H1 (cell line): ENCODE results near the gene TLE2. TPM values are rescaled to one million over a fixed set of nuclear protein-coding genes. Genes with fewer than 3 reads are reported as not detected.
A peak's percentile ranks its signal among the peaks of the same experiment; 100 is the strongest.

Source experiments
- CTCF ChIA-PET: fragments of 300-600 bp; sonication (Branson Sonifier 250); formaldehyde crosslinking; loops from one replicate; lab custom pipeline; 2021; ENCODE audit not compliant: partially characterized antibody; lab: Charles Lee
- POLR2A ChIA-PET: fragments of 300-600 bp; sonication (Branson Sonifier 250); formaldehyde crosslinking; loops from one replicate; lab custom pipeline; 2021; ENCODE audit warnings: inconsistent platforms; ENCODE audit not compliant: partially characterized antibody; lab: Charles Lee
- DNase-seq, 2 experiments: peaks; one replicate each; pipeline versions ENCODE4 v3.0.0 to v3.0.0-alpha.2; 2010 to 2022; ENCODE audit warnings: low spot score in 2 of 2, low read depth in 1 of 2, mixed read lengths in 1 of 2
- FAIRE-seq: peaks from 2 replicates; lab custom pipeline; 2011; peaks lifted over from hg19 to GRCh38; lab: Jason Lieb, UNC
- H2AFZ ChIP-seq: 2 replicates; pipeline ENCODE4 v1.8.1; 2012; ENCODE audit warnings: low read length, inconsistent platforms
- H2AK5ac ChIP-seq: 2 replicates; pipeline ENCODE4 v1.6.1; 2013; ENCODE audit warnings: low read depth, low read length
- H2BK120ac ChIP-seq: replicated peaks from 2 replicates; pipeline ENCODE3; 2013; ENCODE audit warnings: low read depth, low read length, inconsistent platforms
- H2BK12ac ChIP-seq: 2 replicates; pipeline ENCODE4 v1.6.1; 2013; ENCODE audit warnings: low read depth, low read length
- H2BK15ac ChIP-seq: 2 replicates; pipeline ENCODE4 v1.6.1; 2013; ENCODE audit warnings: low read length
- H2BK20ac ChIP-seq: 2 replicates; pipeline ENCODE4 v1.6.1; 2013; ENCODE audit warnings: low read length
- H2BK5ac ChIP-seq: 2 replicates; pipeline ENCODE4 v1.6.1; 2013; ENCODE audit warnings: low read depth, low read length
- H3K14ac ChIP-seq: 2 replicates; pipeline ENCODE4 v1.6.1; 2013; ENCODE audit warnings: inconsistent platforms; ENCODE audit not compliant: insufficient read length
- H3K18ac ChIP-seq: 2 replicates; pipeline ENCODE4 v1.6.1; 2013; ENCODE audit warnings: low read length; ENCODE audit errors: extremely low read depth
- H3K23ac ChIP-seq: 2 replicates; pipeline ENCODE4 v1.6.1; 2013; ENCODE audit warnings: inconsistent platforms; ENCODE audit not compliant: insufficient read length
- H3K23me2 ChIP-seq: 2 replicates; pipeline ENCODE4 v1.6.1; 2013; ENCODE audit warnings: low read depth, low read length
- H3K27ac ChIP-seq: 2 replicates; pipeline ENCODE4 v1.6.1; 2011; ENCODE audit warnings: low read depth, low read length, inconsistent platforms
- H3K27me3 ChIP-seq, 4 experiments: replicated peaks in 1 of 4; 1 replicate in 1 of 4; 2 replicates in 3 of 4; pipeline versions ENCODE4 v1.6.1 to v1.8.1; 2011 to 2013; ENCODE audit warnings: low read length in 3 of 4, mild to moderate bottlenecking in 3 of 4, inconsistent platforms in 2 of 4, mixed read lengths in 2 of 4, moderate library complexity in 1 of 4; ENCODE audit not compliant: control insufficient read depth in 3 of 4, insufficient read depth in 3 of 4; ENCODE audit errors: extremely low read depth in 1 of 4
- H3K36me3 ChIP-seq, 4 experiments: 2 replicates each; pipeline versions ENCODE4 v1.6.1 to v1.8.1; 2011 to 2013; ENCODE audit warnings: mild to moderate bottlenecking in 4 of 4, low read length in 3 of 4, moderate library complexity in 2 of 4, control low read depth in 1 of 4, inconsistent platforms in 1 of 4; ENCODE audit not compliant: insufficient read depth in 4 of 4, control insufficient read depth in 2 of 4
- H3K4ac ChIP-seq: replicated peaks from 2 replicates; pipeline ENCODE3; 2013; ENCODE audit warnings: low read length, low read depth, mixed read lengths, inconsistent platforms; ENCODE audit not compliant: insufficient read length
- H3K4me1 ChIP-seq, 4 experiments: replicated peaks in 1 of 4; 1 replicate in 1 of 4; 2 replicates in 3 of 4; pipeline versions ENCODE4 v1.6.1 to v1.8.1; 2011 to 2013; ENCODE audit warnings: low read length in 3 of 4, inconsistent platforms in 2 of 4, mixed read lengths in 1 of 4; ENCODE audit not compliant: insufficient read depth in 4 of 4, control insufficient read depth in 3 of 4
- H3K4me2 ChIP-seq, 2 experiments: 2 replicates each; pipeline versions ENCODE4 v1.6.1 to v1.8.1; 2011 to 2013; ENCODE audit warnings: low read depth in 2 of 2, low read length in 2 of 2, control low read depth in 1 of 2, inconsistent platforms in 1 of 2, mild to moderate bottlenecking in 1 of 2; ENCODE audit not compliant: insufficient read depth in 1 of 2
- H3K4me3 ChIP-seq, 4 experiments: fragments of 200-600, 300-600 bp in 1 of 4; sonication (generic), shearing (Covaris generic), sonication (Bioruptor Twin) in 1 of 4; 2 replicates each; pipeline versions ENCODE4 v1.5.1 to v1.8.1; 2011 to 2016; ENCODE audit warnings: low read length in 4 of 4, low read depth in 3 of 4, control low read depth in 2 of 4, inconsistent platforms in 2 of 4, mild to moderate bottlenecking in 2 of 4, mixed read lengths in 1 of 4, moderate library complexity in 1 of 4; ENCODE audit not compliant: insufficient read depth in 2 of 4; ENCODE audit errors: extremely low read depth in 1 of 4
- H3K56ac ChIP-seq: replicated peaks from 2 replicates; pipeline ENCODE3; 2013; ENCODE audit warnings: low read depth, mild to moderate bottlenecking, mixed read lengths, low read length, inconsistent platforms; ENCODE audit not compliant: insufficient read length
- H3K79me1 ChIP-seq: 2 replicates; pipeline ENCODE4 v1.6.1; 2013; ENCODE audit warnings: low read depth, low read length, control low read depth
- H3K79me2 ChIP-seq, 2 experiments: 2 replicates each; pipeline versions ENCODE4 v1.6.1 to v1.8.1; 2012 to 2013; ENCODE audit warnings: low read length in 2 of 2, mild to moderate bottlenecking in 2 of 2, inconsistent platforms in 1 of 2; ENCODE audit not compliant: insufficient read depth in 2 of 2, control insufficient read depth in 1 of 2
- H3K9ac ChIP-seq, 4 experiments: replicated peaks in 1 of 4; 1 replicate in 1 of 4; 2 replicates in 3 of 4; pipeline versions ENCODE4 v1.6.1 to v1.8.1; 2011 to 2013; ENCODE audit warnings: low read depth in 3 of 4, low read length in 3 of 4, control low read depth in 2 of 4, mild to moderate bottlenecking in 2 of 4, moderate library complexity in 2 of 4, inconsistent platforms in 1 of 4; ENCODE audit errors: extremely low read depth in 1 of 4
- H3K9me3 ChIP-seq, 2 experiments: 2 replicates each; pipeline versions ENCODE4 v1.6.1 to v1.8.1; 2012 to 2013; ENCODE audit warnings: mild to moderate bottlenecking in 2 of 2, moderate library complexity in 2 of 2, control low read depth in 1 of 2, inconsistent platforms in 1 of 2, low read depth in 1 of 2, low read length in 1 of 2, mixed read lengths in 1 of 2; ENCODE audit not compliant: insufficient read depth in 2 of 2
- H4K20me1 ChIP-seq, 2 experiments: replicated peaks in 1 of 2; 2 replicates each; pipeline versions ENCODE3 to v1.8.1; 2011 to 2013; ENCODE audit warnings: inconsistent platforms in 2 of 2, low read length in 2 of 2, mild to moderate bottlenecking in 1 of 2; ENCODE audit not compliant: insufficient read depth in 2 of 2, control insufficient read depth in 1 of 2
- H4K5ac ChIP-seq: 2 replicates; pipeline ENCODE4 v1.6.1; 2013; ENCODE audit warnings: low read length, low read depth, mixed read lengths, inconsistent platforms; ENCODE audit not compliant: insufficient read length
- H4K8ac ChIP-seq: 2 replicates; pipeline ENCODE4 v1.8.0; 2013; ENCODE audit warnings: mild to moderate bottlenecking, moderate library complexity, low read length, inconsistent platforms; ENCODE audit not compliant: insufficient read depth; ENCODE audit errors: extremely low read depth
- H4K91ac ChIP-seq: replicated peaks from 2 replicates; pipeline ENCODE3; 2013; ENCODE audit warnings: low read length, mixed read lengths, inconsistent platforms; ENCODE audit not compliant: insufficient read length
- BCL11A ChIP-seq, 2 experiments: IDR thresholded peaks; one replicate each; pipeline ENCODE4 v1.6.1; 2011; ENCODE audit warnings: low read depth in 2 of 2, low read length in 2 of 2, mild to moderate bottlenecking in 2 of 2
- CHD1 ChIP-seq: IDR thresholded peaks from 2 replicates; pipeline ENCODE4 v1.6.1; 2012; ENCODE audit warnings: low read depth, low read length, improper control_type of control experiment
- EZH2 ChIP-seq: fragments of 200-600 bp; sonication (generic); IDR thresholded peaks from 2 replicates; pipeline ENCODE4 v1.7.1; 2012; ENCODE audit warnings: low read depth, mild to moderate bottlenecking, moderate library complexity, low read length, inconsistent platforms; ENCODE audit not compliant: severe bottlenecking
- KDM1A ChIP-seq: fragments of 200-600, 300-600 bp; sonication (generic); IDR thresholded peaks from 2 replicates; pipeline ENCODE4 v1.7.1; 2016; ENCODE audit warnings: mild to moderate bottlenecking, low read length, borderline replicate concordance
- KDM4A ChIP-seq: IDR thresholded peaks from one replicate; pipeline ENCODE4 v1.7.1; 2012; ENCODE audit warnings: low read depth, mild to moderate bottlenecking, moderate library complexity, low read length, inconsistent platforms; ENCODE audit not compliant: severe bottlenecking
- MAFK ChIP-seq: IDR thresholded peaks from 2 replicates; pipeline ENCODE4 v1.6.1; 2012; ENCODE audit warnings: low read depth, mild to moderate bottlenecking, improper control_type of control experiment, low read length
- SAP30 ChIP-seq: fragments of 300-600 bp; sonication (generic); IDR thresholded peaks from 2 replicates; pipeline ENCODE4 v1.7.1; 2012; ENCODE audit warnings: low read length, moderate library complexity, mild to moderate bottlenecking, inconsistent platforms; ENCODE audit not compliant: insufficient read depth, insufficient replicate concordance
- SRF ChIP-seq: IDR thresholded peaks from 2 replicates; pipeline ENCODE4 v1.6.1; 2011; ENCODE audit warnings: mild to moderate bottlenecking, low read depth, low read length, moderate library complexity
- WGBS, 2 experiments: shearing (Covaris generic) in 1 of 2; methylation state at CpG; one replicate each; pipeline versions ENCODE4 v1.1.6 to v1.1.7; 2013 to 2015; ENCODE audit warnings: low lambda C conversion rate in 2 of 2, mixed read lengths in 2 of 2, inconsistent platforms in 1 of 2, low coverage in 1 of 2, missing lambda C conversion rate in 1 of 2; ENCODE audit not compliant: insufficient replicate concordance in 2 of 2, insufficient coverage in 1 of 2, insufficient read length in 1 of 2; ENCODE audit errors: extremely low coverage in 1 of 2, missing lambda C conversion rate in 1 of 2; 5-methylcytosine and 5-hydroxymethylcytosine counted together
- polyA plus RNA-seq, 7 experiments: library from polyadenylated mRNA; depleted of rRNA in 3 of 7; stranded (reverse) in 5 of 7; unstranded in 2 of 7; fragments of >200 nt in 5 of 7; fragments of 200-250 nt in 2 of 7; gene quantifications; 1 replicate in 5 of 7; 2 replicates in 1 of 7; 4 replicates in 1 of 7; pipeline versions ENCODE4 v1.2.1 to v1.2.3, GENCODE V29; 2011 to 2013; ENCODE audit warnings: missing spikeins in 2 of 7, mixed read lengths in 2 of 7
- total RNA-seq: library from RNA; stranded (reverse); fragmentation: NEBNext Ultra II Directional; extraction: Animal tissue kit (Norgen Biotek cat#: 25700); gene quantifications from 2 replicates; pipeline ENCODE4 v1.2.1, GENCODE V29; 2021

Gene TLE2
- total and polyA plus RNA-seq, 2 of the 8 experiments (the other 6 are each of a cell fraction or from before 2014, with no cell fraction given), result 8.0 to 11.5 TPM

- Histone ChIP-seq H3K79me1 (no peaks in the 10 kb centered on the region), H2AK5ac (no peak overlapping the region), H3K4me2 (no peak overlapping the region), H3K36me3 (no peaks in the 10 kb centered on the region), H3K4ac (no peak overlapping the region), H3K4me1 (peaks cover 3 to 24% (median 17%) of the 10 kb centered on the region in 4 experiments), H3K9ac (no peak overlapping the region), H3K27me3 (peaks cover 0 to 5% (median 4%) of the 10 kb centered on the region in 4 experiments; a peak in 2 of 7 replicates), H3K9me3 (no peaks in the 10 kb centered on the region), H3K23ac (no peak overlapping the region), H3K4me3 (no peak overlapping the region), H2BK5ac (no peak overlapping the region), H2BK20ac (no peak overlapping the region), H4K5ac (no peak overlapping the region), H2AFZ (no peak overlapping the region), H4K20me1 (no peaks in the 10 kb centered on the region), H3K56ac (no peak overlapping the region), H3K23me2 (peaks cover 5% of the 10 kb centered on the region; the same call in 1 of the 2 replicates), H3K79me2 (no peaks in the 10 kb centered on the region), H4K8ac (no peak overlapping the region), H3K14ac (no peak overlapping the region), H2BK120ac (no peak overlapping the region), H3K27ac (no peak overlapping the region), H4K91ac (no peak overlapping the region), H2BK15ac (no peak overlapping the region), H3K18ac (no peak overlapping the region), H2BK12ac (no peak overlapping the region)
- TF ChIP-seq KDM1A (peak; percentile 31; the same call in 1 of the 2 replicates), SAP30 (no peak), KDM4A (no peak), MAFK (no peak), SRF (no peak), BCL11A (IDR thresholded peaks at IDR 0.05; ENCODE audit: low read depth in 2 of 2, low read length in 2 of 2) (no peak), EZH2 (no peak), CHD1 (no peak)
- CTCF ChIA-PET, result interaction anchor here (0.7 to 1.6 kb wide), 4 partner anchors 55 to 182 kb away, joined by 3 to 5 read pairs (median 4); no protein-coding TSS in a partner anchor
- WGBS, 2 experiments, result 92% methylated on average over 5 of the region's 5 CpGs; no CpG with 5 or more reads in 1 of the 2 experiments
- DNase-seq (no peak), FAIRE-seq (no peak)
- POLR2A ChIA-PET, result no interaction called here
These were observed 47.2 kb downstream of the TLE2 start for GRCh38 chr19:2981898-2982297.
